ENCODE results near the gene CNTNAP4. TPM values are rescaled to one million over a fixed set of nuclear protein-coding genes. Genes with fewer than 3 reads are reported as not detected.

CNTNAP4 gene
- total RNA-seq, 4 donors from 2014 or later, result 0.09 TPM; not detected in 3

DNA sequence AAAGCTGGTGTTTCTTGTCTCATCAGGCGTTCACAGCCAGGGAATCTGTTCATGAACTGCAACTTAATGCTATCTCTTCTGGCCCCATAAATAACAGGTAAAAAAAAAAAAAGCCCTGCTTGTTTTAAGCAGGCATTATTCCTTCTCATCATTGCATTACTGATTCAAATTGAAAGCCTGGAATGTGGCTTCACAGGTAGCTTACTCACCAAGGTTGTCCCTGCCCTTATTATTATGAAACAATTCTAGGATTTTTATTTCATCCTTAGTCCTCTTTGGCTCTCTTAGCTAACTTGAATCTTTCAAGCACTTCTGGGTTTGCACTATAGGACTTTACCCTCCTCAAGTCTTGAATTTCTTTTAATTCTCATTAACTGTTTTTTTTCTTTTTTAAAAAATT, 113.3 kb downstream of the CNTNAP4 start:
- DNase-seq, result no peak

DNA sequence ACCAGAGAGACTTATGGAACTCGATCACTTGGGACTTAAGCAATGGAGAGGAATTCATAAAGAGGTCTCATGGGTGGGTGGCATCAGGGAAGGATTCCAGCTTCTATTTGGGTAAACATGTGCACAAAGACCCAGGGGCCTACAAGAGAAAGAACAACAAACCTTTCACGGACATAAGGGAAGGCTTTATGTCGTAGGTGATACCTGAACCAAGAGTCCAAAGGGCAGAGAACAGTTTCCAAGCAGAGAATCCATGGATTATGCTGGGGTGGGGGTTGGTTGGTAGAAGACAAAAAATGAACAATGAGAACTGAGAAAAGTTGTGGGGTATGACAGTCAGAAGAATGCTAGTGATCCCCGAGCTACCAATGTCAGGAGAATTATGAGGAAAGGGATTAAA, 119.8 kb downstream of the CNTNAP4 start:
- no peak for DNase-seq
- H3K9me3 ChIP-seq, result no peaks in the 10 kb centered on the region
- no peaks in the 10 kb centered on the region for H3K27me3 ChIP-seq
- H3K4me1 ChIP-seq, result no peaks in the 10 kb centered on the region
- H3K4me3 ChIP-seq, result no peak overlapping the region
- no peaks in the 10 kb centered on the region for H3K36me3 ChIP-seq
- TF ChIP-seq, protein P1, sequence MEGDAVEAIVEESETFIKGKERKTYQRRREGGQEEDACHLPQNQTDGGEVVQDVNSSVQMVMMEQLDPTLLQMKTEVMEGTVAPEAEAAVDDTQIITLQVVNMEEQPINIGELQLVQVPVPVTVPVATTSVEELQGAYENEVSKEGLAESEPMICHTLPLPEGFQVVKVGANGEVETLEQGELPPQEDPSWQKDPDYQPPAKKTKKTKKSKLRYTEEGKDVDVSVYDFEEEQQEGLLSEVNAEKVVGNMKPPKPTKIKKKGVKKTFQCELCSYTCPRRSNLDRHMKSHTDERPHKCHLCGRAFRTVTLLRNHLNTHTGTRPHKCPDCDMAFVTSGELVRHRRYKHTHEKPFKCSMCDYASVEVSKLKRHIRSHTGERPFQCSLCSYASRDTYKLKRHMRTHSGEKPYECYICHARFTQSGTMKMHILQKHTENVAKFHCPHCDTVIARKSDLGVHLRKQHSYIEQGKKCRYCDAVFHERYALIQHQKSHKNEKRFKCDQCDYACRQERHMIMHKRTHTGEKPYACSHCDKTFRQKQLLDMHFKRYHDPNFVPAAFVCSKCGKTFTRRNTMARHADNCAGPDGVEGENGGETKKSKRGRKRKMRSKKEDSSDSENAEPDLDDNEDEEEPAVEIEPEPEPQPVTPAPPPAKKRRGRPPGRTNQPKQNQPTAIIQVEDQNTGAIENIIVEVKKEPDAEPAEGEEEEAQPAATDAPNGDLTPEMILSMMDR (IDR thresholded peaks at IDR 0.05 in 4 of 5, conservative IDR thresholded peaks at IDR 0.05 in 1 of 5), result no peak
- TF ChIP-seq POLR2A (IDR thresholded peaks at IDR 0.05), result no peak
- in situ Hi-C loops (cut with MboI; ENCODE audit: low sequenced_read_pairs in 4 of 4), result no loop called here
- intact Hi-C loops (cut with DNase I; ENCODE audit: low total_unique reads), result no loop called here
- no peak overlapping the region for H3K27ac ChIP-seq
- ATAC-seq, result no peak

More for the DNA sequence above, 113.3 kb downstream of the CNTNAP4 start:
- H3K36me3 ChIP-seq, result no peaks in the 10 kb centered on the region
- no peak for ATAC-seq
- H3K27ac ChIP-seq, result no peak overlapping the region
- in situ Hi-C loops (cut with MboI; ENCODE audit: low sequenced_read_pairs in 4 of 4), result no loop called here
- no peaks in the 10 kb centered on the region for H3K27me3 ChIP-seq
- TF ChIP-seq, protein P1 (IDR thresholded peaks at IDR 0.05 in 4 of 5, conservative IDR thresholded peaks at IDR 0.05 in 1 of 5), result no peak
- no peak for TF ChIP-seq POLR2A (IDR thresholded peaks at IDR 0.05)
- H3K4me3 ChIP-seq, result no peak overlapping the region
- H3K9me3 ChIP-seq, result no peaks in the 10 kb centered on the region
- no peaks in the 10 kb centered on the region for H3K4me1 ChIP-seq
- intact Hi-C loops (cut with DNase I; ENCODE audit: low total_unique reads), result no loop called here

DNA sequence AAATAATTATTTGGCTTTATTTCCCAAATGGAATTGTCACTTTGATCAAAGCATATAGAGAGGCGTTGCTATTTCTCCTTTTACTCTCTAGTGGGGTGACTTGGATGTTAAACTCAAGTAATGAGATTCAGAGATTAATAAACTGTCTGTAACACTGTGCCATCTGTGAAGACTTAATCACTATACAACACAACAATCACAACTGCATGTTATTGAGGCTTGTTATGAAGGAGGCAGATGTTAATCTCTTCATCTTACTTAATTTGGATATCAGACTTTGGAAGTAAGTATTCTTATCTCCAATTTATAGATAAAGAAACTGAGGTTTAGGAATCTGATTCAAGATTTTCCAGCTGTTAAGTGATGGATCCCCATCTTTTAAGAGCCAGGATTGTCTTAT, 132.5 kb downstream of the CNTNAP4 start:
- no peak overlapping the region for H3K4me3 ChIP-seq
- ATAC-seq, result no peak
- intact Hi-C loops (cut with DNase I; ENCODE audit: low total_unique reads) (no loop called here), in situ Hi-C loops (cut with MboI; ENCODE audit: low sequenced_read_pairs in 4 of 4) (no loop called here)
- no peak overlapping the region for H3K27ac ChIP-seq
- no peaks in the 10 kb centered on the region for H3K36me3 ChIP-seq
- no peaks in the 10 kb centered on the region for H3K27me3 ChIP-seq
- no peaks in the 10 kb centered on the region for H3K4me1 ChIP-seq
- no peak for DNase-seq
- H3K9me3 ChIP-seq, result no peaks in the 10 kb centered on the region
- no peak for TF ChIP-seq POLR2A (IDR thresholded peaks at IDR 0.05)
- TF ChIP-seq, protein P1 (IDR thresholded peaks at IDR 0.05 in 4 of 5, conservative IDR thresholded peaks at IDR 0.05 in 1 of 5), result no peak

DNA sequence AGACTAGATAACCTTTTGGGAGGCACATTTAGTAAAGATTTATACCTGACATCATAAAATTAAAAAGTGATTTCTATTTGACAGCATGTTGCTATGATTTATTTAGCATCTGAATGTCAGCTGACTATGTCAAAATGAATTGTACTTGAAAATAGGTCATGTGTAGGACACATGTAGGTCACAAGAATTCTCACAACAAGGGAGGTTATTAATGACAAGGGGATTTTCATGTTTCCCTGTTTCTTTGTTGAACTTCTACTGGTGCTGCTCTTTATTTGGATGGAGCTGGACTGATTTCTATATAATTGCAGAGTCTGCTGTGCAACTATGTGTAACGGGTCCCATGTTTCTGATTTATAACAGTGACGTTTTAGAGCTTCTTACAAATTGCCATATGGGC, 144.4 kb downstream of the CNTNAP4 start:
- no peak for TF ChIP-seq POLR2A (IDR thresholded peaks at IDR 0.05)
- TF ChIP-seq, protein P1 (IDR thresholded peaks at IDR 0.05 in 4 of 5, conservative IDR thresholded peaks at IDR 0.05 in 1 of 5), result no peak

DNA sequence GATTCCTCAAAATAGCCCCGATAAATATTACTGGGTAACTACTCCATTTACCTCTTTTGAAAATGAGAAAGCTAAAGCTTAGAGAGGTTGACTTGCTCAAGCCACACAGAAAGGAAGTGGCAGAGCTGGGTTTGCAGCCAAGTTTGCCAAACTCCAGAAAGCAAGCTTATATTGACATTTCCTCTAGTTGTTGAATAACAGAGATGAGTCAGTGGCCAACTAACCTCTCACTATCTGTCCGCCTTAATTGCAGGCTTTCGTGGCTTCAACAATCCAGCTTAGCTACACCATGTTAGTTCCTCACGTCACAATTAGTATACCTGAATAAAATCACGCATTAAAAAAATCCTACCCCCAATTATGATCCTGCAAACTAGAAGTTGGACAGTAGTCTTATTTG, 151.7 kb downstream of the CNTNAP4 start:
- in situ Hi-C loops (cut with MboI; ENCODE audit: low sequenced_read_pairs in 4 of 4), result no loop called here
- H3K4me3 ChIP-seq, result no peak overlapping the region
- intact Hi-C loops (cut with DNase I; ENCODE audit: low total_unique reads), result no loop called here
- H3K27me3 ChIP-seq, result no peaks in the 10 kb centered on the region
- DNase-seq (no peak), ATAC-seq (no peak)
- no peak overlapping the region for H3K27ac ChIP-seq
- no peaks in the 10 kb centered on the region for H3K4me1 ChIP-seq
- H3K36me3 ChIP-seq, result no peaks in the 10 kb centered on the region
- TF ChIP-seq, protein P1 (IDR thresholded peaks at IDR 0.05 in 4 of 5, conservative IDR thresholded peaks at IDR 0.05 in 1 of 5), result no peak
- TF ChIP-seq POLR2A (IDR thresholded peaks at IDR 0.05), result no peak
- H3K9me3 ChIP-seq, result no peaks in the 10 kb centered on the region

More for the DNA sequence above, 144.4 kb downstream of the CNTNAP4 start:
- in situ Hi-C loops (cut with MboI; ENCODE audit: low sequenced_read_pairs in 4 of 4) (no loop called here), intact Hi-C loops (cut with DNase I; ENCODE audit: low total_unique reads) (no loop called here)
- H3K9me3 ChIP-seq, result no peaks in the 10 kb centered on the region
- no peak overlapping the region for H3K4me3 ChIP-seq
- DNase-seq (no peak), ATAC-seq (no peak)
- no peaks in the 10 kb centered on the region for H3K27me3 ChIP-seq
- no peaks in the 10 kb centered on the region for H3K36me3 ChIP-seq
- no peaks in the 10 kb centered on the region for H3K4me1 ChIP-seq
- H3K27ac ChIP-seq, result no peak overlapping the region

Data from gastrocnemius medialis (tissue), 4 donors.